GM06990 (cell line): ENCODE data around the gene SPRY2.

Experiments used
- DNase-seq: peaks from one replicate; pipeline ENCODE4 v3.0.0-alpha.2; 2011; ENCODE audit not compliant: insufficient read length; ENCODE audit errors: extremely low read depth
- H3K27me3 ChIP-seq: replicated peaks from 2 replicates; pipeline ENCODE4 v1.6.0; 2011; ENCODE audit warnings: low read length; ENCODE audit not compliant: control insufficient read depth, insufficient read depth
- H3K36me3 ChIP-seq: 2 replicates; pipeline ENCODE4 v1.5.1; 2011; ENCODE audit warnings: low read length; ENCODE audit not compliant: control insufficient read depth, insufficient read depth
- H3K4me3 ChIP-seq: replicated peaks from 2 replicates; pipeline ENCODE4 v1.5.1; 2011; ENCODE audit warnings: low read depth, mild to moderate bottlenecking, control low read depth, low read length
- TF ChIP-seq, protein P1 (sequence below): IDR thresholded peaks from 2 replicates; pipeline ENCODE4 v1.5.1; 2011; ENCODE audit warnings: low read length, control low read depth, mild to moderate bottlenecking, inconsistent platforms; ENCODE audit not compliant: insufficient read depth, poor library complexity, severe bottlenecking

The SPRY2 gene

GRCh38 chr13:80336370-80336769 is 4.6 kb downstream of the SPRY2 start:
- Histone ChIP-seq H3K36me3 (no peaks in the 10 kb centered on the region; the same call in 1 of the 2 replicates), H3K27me3 (no peaks in the 10 kb centered on the region; the same call in 1 of the 2 replicates), H3K4me3 (no peak overlapping the region)
- TF ChIP-seq, protein P1, sequence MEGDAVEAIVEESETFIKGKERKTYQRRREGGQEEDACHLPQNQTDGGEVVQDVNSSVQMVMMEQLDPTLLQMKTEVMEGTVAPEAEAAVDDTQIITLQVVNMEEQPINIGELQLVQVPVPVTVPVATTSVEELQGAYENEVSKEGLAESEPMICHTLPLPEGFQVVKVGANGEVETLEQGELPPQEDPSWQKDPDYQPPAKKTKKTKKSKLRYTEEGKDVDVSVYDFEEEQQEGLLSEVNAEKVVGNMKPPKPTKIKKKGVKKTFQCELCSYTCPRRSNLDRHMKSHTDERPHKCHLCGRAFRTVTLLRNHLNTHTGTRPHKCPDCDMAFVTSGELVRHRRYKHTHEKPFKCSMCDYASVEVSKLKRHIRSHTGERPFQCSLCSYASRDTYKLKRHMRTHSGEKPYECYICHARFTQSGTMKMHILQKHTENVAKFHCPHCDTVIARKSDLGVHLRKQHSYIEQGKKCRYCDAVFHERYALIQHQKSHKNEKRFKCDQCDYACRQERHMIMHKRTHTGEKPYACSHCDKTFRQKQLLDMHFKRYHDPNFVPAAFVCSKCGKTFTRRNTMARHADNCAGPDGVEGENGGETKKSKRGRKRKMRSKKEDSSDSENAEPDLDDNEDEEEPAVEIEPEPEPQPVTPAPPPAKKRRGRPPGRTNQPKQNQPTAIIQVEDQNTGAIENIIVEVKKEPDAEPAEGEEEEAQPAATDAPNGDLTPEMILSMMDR: no peak
- DNase-seq: no peak

- no peaks in the 10 kb centered on the region; the same call in 1 of the 2 replicates for H3K27me3 ChIP-seq
- DNase-seq: no peak
- no peak overlapping the region for H3K4me3 ChIP-seq
- H3K36me3 ChIP-seq: no peaks in the 10 kb centered on the region; the same call in 1 of the 2 replicates
- TF ChIP-seq, protein P1: no peak
These were observed 6.2 kb downstream of the SPRY2 start for GRCh38 chr13:80334597-80335260.

- TF ChIP-seq, protein P1: no peak
- H3K27me3 ChIP-seq: no peaks in the 10 kb centered on the region; the same call in 1 of the 2 replicates
- no peak for DNase-seq
- no peaks in the 10 kb centered on the region for H3K36me3 ChIP-seq
- no peak overlapping the region for H3K4me3 ChIP-seq
These were observed 8.9 kb downstream of the SPRY2 start for GRCh38 chr13:80331984-80332383.

DNA sequence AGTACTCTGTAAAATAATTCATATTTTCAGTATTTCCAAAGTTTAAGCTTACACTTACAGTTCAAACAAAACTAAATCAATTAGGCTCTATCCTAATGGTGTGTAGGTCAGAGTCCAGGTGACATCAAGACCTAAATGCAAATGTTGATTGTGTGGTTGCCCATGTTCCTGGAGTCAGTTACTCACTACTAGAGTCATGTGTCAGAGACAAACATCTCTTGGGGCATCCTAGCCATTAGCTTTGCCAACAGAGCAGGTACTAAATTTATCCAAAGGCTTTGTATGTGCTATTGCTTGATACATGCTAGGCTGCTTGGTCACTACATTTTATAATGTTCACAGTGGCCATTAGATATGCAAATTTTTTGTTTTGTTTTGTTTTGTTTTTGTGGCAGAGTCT is 11.7 kb downstream of the SPRY2 start:
- no peak for DNase-seq
- Histone ChIP-seq H3K4me3 (no peak overlapping the region), H3K27me3 (no peaks in the 10 kb centered on the region), H3K36me3 (no peaks in the 10 kb centered on the region)
- TF ChIP-seq, protein P1: no peak

GRCh38 chr13:80319004-80319403 is 21.9 kb downstream of the SPRY2 start:
- no peak for DNase-seq
- TF ChIP-seq, protein P1: no peak
- Histone ChIP-seq H3K4me3 (no peak overlapping the region), H3K27me3 (no peaks in the 10 kb centered on the region), H3K36me3 (no peaks in the 10 kb centered on the region)
